ENCODE measurements around the gene TLE1.

TLE1 gene

GRCh38 chr9:81686614-81687520 lies 2.5 kb downstream of the TLE1 start:
- DNase-seq (ENCODE audit: low read depth) = no peak

- DNase-seq (ENCODE audit: low read depth) = no peak
Observed at GRCh38 chr9:81685763-81686613, 3.4 kb downstream of the TLE1 start.

- no peak for DNase-seq (ENCODE audit: low read depth)
Observed at GRCh38 chr9:81684635-81685034, 4.7 kb downstream of the TLE1 start.

- DNase-seq (ENCODE audit: low read depth) = no peak
Observed at GRCh38 chr9:81683704-81684103, 5.6 kb downstream of the TLE1 start.

GRCh38 chr9:81683238-81683637 lies 6.1 kb downstream of the TLE1 start:
- no peak for DNase-seq (ENCODE audit: low read depth)

- no peak for DNase-seq (ENCODE audit: low read depth)
Observed at GRCh38 chr9:81682797-81683196, 6.5 kb downstream of the TLE1 start.

- no peak for DNase-seq (ENCODE audit: low read depth)
Observed at GRCh38 chr9:81682177-81682576, 7.2 kb downstream of the TLE1 start.

GRCh38 chr9:81680506-81680905 lies 8.8 kb downstream of the TLE1 start:
- no peak for DNase-seq (ENCODE audit: low read depth)

- DNase-seq (ENCODE audit: low read depth) = no peak
Observed at GRCh38 chr9:81680006-81680405, 9.3 kb downstream of the TLE1 start.

GRCh38 chr9:81678088-81678487 lies 11.3 kb downstream of the TLE1 start:
- DNase-seq (ENCODE audit: low read depth) = no peak

- no peak for DNase-seq (ENCODE audit: low read depth)
Observed at GRCh38 chr9:81676395-81676794, 13.0 kb downstream of the TLE1 start.

- DNase-seq (ENCODE audit: low read depth) = no peak
Observed at GRCh38 chr9:81673310-81673709, 16.0 kb downstream of the TLE1 start.

- DNase-seq (ENCODE audit: low read depth) = no peak
Observed at GRCh38 chr9:81671880-81672280, 17.5 kb downstream of the TLE1 start.

- DNase-seq (ENCODE audit: low read depth) = no peak
Observed at GRCh38 chr9:81669866-81670265, 19.5 kb downstream of the TLE1 start.

GRCh38 chr9:81669041-81669651 lies 20.2 kb downstream of the TLE1 start:
- DNase-seq (ENCODE audit: low read depth) = no peak

- DNase-seq (ENCODE audit: low read depth) = no peak
Observed at GRCh38 chr9:81666123-81666522, 23.2 kb downstream of the TLE1 start.

GRCh38 chr9:81665322-81665871 lies 23.9 kb downstream of the TLE1 start:
- no peak for DNase-seq (ENCODE audit: low read depth)

GRCh38 chr9:81664638-81665222 lies 24.6 kb downstream of the TLE1 start:
- DNase-seq (ENCODE audit: low read depth) = no peak

- no peak for DNase-seq (ENCODE audit: low read depth)
Observed at GRCh38 chr9:81661339-81661738, 28.0 kb downstream of the TLE1 start.

- DNase-seq (ENCODE audit: low read depth) = no peak
Observed at GRCh38 chr9:81656871-81657337, 32.4 kb downstream of the TLE1 start.

- DNase-seq (ENCODE audit: low read depth) = no peak
Observed at GRCh38 chr9:81656004-81656403, 33.3 kb downstream of the TLE1 start.

GRCh38 chr9:81653240-81653639 lies 36.1 kb downstream of the TLE1 start:
- no peak for DNase-seq (ENCODE audit: low read depth)

All from activated T-helper 1 cell treated with Interleukin-2 at 50 U/mL for 16 hours (primary cell).